HG03457 (cell line): ENCODE data around the gene GLUD1.
A peak's percentile ranks its signal among the peaks of the same experiment; 100 is the strongest.
"Not testable (repeated sequence)": the region's sequence is repeated elsewhere in the genome, so short reads cannot be mapped to it uniquely, and the experiment has no call there.

Source experiments
- ATAC-seq: cut with Tn5 transposase; IDR thresholded peaks from one replicate; pipeline ENCODE4 v1.9.1; 2021; ENCODE audit warnings: moderate number of reproducible peaks; ENCODE audit not compliant: unreplicated experiment

Gene GLUD1

GRCh38 chr10:87094373-87095235 is at the start of gene GLUD1, which contains the start of gene SHLD2:
Gene GLUD1, minus strand, starts transcription at chr10:87094843. Its CDS starts 74 bp downstream, at chr10:87094769.
Gene SHLD2, plus strand, starts transcription at chr10:87095206. Its CDS starts 56,149 bp downstream, at chr10:87151355.
- peak; percentile 50 for ATAC-seq

- not testable (repeated sequence) for ATAC-seq
These were observed 48.4 kb upstream of the GLUD1 start for GRCh38 chr10:87143109-87143418.

GRCh38 chr10:87142230-87143108 is 47.8 kb upstream of the GLUD1 start:
- not testable (repeated sequence) for ATAC-seq

- ATAC-seq = not testable (repeated sequence)
These were observed 42.8 kb upstream of the GLUD1 start for GRCh38 chr10:87137478-87137877.

- not testable (repeated sequence) for ATAC-seq
These were observed 39.8 kb upstream of the GLUD1 start for GRCh38 chr10:87134440-87134839.

- not testable (repeated sequence) for ATAC-seq
These were observed 39.3 kb upstream of the GLUD1 start for GRCh38 chr10:87133936-87134335.

GRCh38 chr10:87132176-87132575 is 37.5 kb upstream of the GLUD1 start:
- not testable (repeated sequence) for ATAC-seq

GRCh38 chr10:87127607-87128156 is 33.0 kb upstream of the GLUD1 start:
- ATAC-seq = not testable (repeated sequence)

- not testable (repeated sequence) for ATAC-seq
These were observed 32.4 kb upstream of the GLUD1 start for GRCh38 chr10:87127048-87127447.

GRCh38 chr10:87123351-87123750 is 28.7 kb upstream of the GLUD1 start:
- ATAC-seq = not testable (repeated sequence)

GRCh38 chr10:87119029-87119428 is 24.4 kb upstream of the GLUD1 start:
- not testable (repeated sequence) for ATAC-seq

- not testable (repeated sequence) for ATAC-seq
These were observed 23.5 kb upstream of the GLUD1 start for GRCh38 chr10:87118122-87118521.

- ATAC-seq = no peak
These were observed 10.9 kb upstream of the GLUD1 start for GRCh38 chr10:87105446-87106124.

GRCh38 chr10:87104727-87105126 is 10.1 kb upstream of the GLUD1 start:
- not testable (repeated sequence) for ATAC-seq

GRCh38 chr10:87101996-87102395 is 7.4 kb upstream of the GLUD1 start:
- ATAC-seq = no peak

- ATAC-seq = peak; percentile 42
These were observed 748 bp upstream of the GLUD1 start for GRCh38 chr10:87095236-87095945.

- ATAC-seq = peak; percentile 10
These were observed 841 bp downstream of the GLUD1 start for GRCh38 chr10:87093632-87094372.

- ATAC-seq = no peak
These were observed 1.6 kb downstream of the GLUD1 start for GRCh38 chr10:87092861-87093631.
